Central memory CD8-positive, alpha-beta T cell (primary cell): ENCODE results near the gene CEP112.
"Not testable (repeated sequence)": the region's sequence is repeated elsewhere in the genome, so short reads cannot be mapped to it uniquely, and the experiment has no call there.

ENCODE experiments used
- ATAC-seq: fragments of 150-1000 bp; cut with Tn5 transposase; replicated peaks from 2 replicates; pipeline ENCODE4 v1.10.0; 2022; ENCODE audit warnings: mild to moderate bottlenecking, moderate FRiP score, moderate number of reproducible peaks; ENCODE audit not compliant: poor library complexity, severe bottlenecking; ENCODE audit errors: extremely low read depth
- DNase-seq, 2 donors: peaks; one replicate each; pipeline ENCODE4 v3.0.0; 2021; ENCODE audit warnings: low spot score in 2 of 2
- H3K27ac Mint-ChIP-seq: one replicate; pipeline ENCODE4 v1.8.0; 2022; ENCODE audit warnings: low read depth, mild to moderate bottlenecking, moderate library complexity, mixed read lengths
- H3K27me3 Mint-ChIP-seq: one replicate; pipeline ENCODE4 v1.8.0; 2022; ENCODE audit warnings: mixed read lengths
- H3K36me3 Mint-ChIP-seq: one replicate; pipeline ENCODE4 v1.8.0; 2022; ENCODE audit warnings: mild to moderate bottlenecking, moderate library complexity, mixed read lengths; ENCODE audit not compliant: insufficient read depth
- H3K4me1 Mint-ChIP-seq: one replicate; pipeline ENCODE4 v1.8.0; 2022; ENCODE audit warnings: mixed read lengths
- H3K4me3 Mint-ChIP-seq: one replicate; pipeline ENCODE4 v1.8.0; 2022; ENCODE audit warnings: mild to moderate bottlenecking, moderate library complexity, mixed read lengths
- H3K9me3 Mint-ChIP-seq: one replicate; pipeline ENCODE4 v1.8.0; 2022; ENCODE audit warnings: mixed read lengths

The CEP112 gene

DNA sequence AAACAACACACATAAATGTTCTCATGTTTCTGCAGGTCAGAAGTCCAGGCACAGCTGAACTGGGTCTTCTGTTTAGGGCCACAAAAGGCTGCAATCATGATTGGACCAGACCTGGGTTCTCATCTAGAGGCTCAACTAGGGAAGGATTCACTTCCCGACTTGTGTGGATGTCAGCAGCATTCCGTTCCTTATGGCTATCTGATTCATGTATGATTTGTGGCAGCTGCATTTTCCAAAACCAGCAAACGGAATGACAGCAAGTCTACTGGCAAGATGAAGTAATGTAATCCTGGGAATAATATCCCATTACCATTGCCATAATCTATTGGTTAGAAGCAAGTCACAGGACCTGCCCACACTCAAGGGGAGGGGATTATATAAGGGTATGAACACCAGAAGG is 22.1 kb downstream of the CEP112 start:
- Mint-ChIP-seq H3K4me3 (no peak overlapping the region), H3K36me3 (no peaks in the 10 kb centered on the region), H3K27me3 (no peaks in the 10 kb centered on the region), H3K9me3 (no peaks in the 10 kb centered on the region), H3K27ac (no peak overlapping the region), H3K4me1 (no peaks in the 10 kb centered on the region)
- no peak for ATAC-seq
- no peak for DNase-seq

DNA sequence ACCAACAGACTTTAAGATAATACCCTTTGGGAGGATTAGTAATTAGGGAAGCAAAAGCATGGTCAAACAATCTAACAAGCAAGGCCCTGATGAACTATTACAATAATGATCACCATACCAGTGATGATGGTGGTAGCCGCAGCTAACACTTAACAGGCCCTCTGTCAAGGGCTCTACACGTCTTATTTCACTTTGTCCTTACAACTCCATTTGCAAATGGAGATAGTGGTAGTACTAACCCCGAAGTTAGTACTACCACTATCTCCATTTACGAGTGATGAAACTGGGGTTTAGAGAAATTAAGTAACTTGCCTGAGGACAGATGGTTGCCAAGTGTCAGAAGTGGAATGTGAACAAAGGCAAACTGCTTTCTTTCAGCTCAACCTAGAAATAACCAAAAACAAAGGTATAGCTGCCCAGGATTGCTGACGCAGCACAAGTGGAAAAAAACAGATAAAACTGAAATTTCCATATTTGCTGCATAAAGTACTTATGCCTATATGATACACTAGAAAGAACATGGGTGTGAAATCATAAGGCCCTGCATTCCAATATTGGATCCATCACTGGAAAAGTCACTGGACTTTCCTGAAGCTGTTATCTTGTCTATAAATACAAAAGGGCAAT is 24.6 kb downstream of the CEP112 start:
- Mint-ChIP-seq H3K27ac (no peak overlapping the region), H3K27me3 (no peaks in the 10 kb centered on the region), H3K36me3 (no peaks in the 10 kb centered on the region), H3K9me3 (no peaks in the 10 kb centered on the region), H3K4me1 (no peaks in the 10 kb centered on the region), H3K4me3 (no peak overlapping the region)
- no peak for DNase-seq
- no peak for ATAC-seq

DNA sequence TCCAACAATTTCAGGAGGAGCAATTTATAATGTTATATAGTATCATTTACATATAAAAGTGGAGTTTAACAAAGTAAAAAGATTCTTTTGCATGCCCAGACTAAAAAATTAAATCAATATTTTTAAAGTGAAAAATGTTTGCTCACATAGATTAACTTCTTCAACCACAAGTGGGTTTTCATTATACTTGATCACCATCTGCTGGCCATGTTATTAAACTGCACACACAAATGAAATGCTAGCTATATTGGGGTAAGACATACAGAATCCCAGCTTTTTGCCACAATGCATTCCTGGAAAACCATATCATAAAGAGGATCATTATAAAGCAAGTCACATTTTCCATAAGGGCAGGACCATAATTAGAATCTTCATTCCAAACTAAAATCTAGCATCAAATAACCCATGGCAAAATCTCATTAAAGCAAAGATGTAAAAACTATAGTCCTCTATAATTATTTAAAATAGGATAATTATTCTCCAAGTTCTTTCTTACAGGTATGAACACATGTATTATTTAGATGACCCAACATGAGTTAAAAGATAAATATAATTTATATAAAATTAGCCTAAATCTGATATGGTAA is 26.3 kb downstream of the CEP112 start:
- Mint-ChIP-seq H3K36me3 (no peaks in the 10 kb centered on the region), H3K4me3 (no peak overlapping the region), H3K4me1 (peaks cover 4% of the 10 kb centered on the region), H3K27ac (no peak overlapping the region), H3K9me3 (no peaks in the 10 kb centered on the region), H3K27me3 (no peaks in the 10 kb centered on the region)
- ATAC-seq (no peak), DNase-seq (no peak)

DNA sequence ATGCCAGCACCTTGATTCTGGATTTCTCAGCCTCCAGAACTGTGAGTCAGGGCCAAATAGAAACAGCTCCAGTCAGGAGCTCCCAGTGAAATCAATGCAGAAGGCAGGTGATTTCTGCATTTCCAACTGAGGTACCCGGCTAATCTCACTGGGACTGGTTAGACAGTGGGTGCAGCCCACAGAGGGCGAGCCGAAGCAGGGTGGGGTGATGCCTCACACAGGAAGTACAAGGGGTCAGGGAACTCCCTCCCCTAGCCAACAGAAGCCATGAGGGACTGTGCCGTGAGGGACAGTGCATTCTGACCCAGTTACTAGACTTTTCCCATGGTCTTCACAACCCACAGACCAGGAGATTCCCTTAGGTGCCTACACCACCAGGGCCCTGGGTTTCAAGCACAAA is 36.9 kb downstream of the CEP112 start:
- not testable (repeated sequence) for H3K27ac Mint-ChIP-seq, H3K36me3 Mint-ChIP-seq, H3K4me1 Mint-ChIP-seq, DNase-seq, H3K9me3 Mint-ChIP-seq, ATAC-seq, H3K4me3 Mint-ChIP-seq
- H3K27me3 Mint-ChIP-seq = peaks cover 10% of the 10 kb centered on the region

DNA sequence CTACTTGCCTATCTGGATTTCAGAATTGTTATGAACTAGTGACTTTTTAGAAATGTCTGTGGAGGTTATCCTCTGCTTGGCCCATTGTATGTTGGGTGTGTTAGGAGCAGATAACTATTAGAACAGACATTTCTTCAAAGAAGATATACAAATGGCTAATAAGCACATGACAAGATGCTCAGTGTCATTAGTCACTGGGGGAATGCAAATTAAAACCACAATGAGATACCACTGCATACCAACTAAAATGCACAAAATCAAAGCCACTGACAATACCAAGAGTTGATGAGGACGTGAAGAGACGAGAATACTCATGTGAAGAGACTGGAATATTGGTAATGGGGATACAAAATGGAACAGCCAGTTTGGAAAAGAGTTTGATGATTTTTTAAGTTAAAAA is 39.2 kb downstream of the CEP112 start:
- no peak overlapping the region for H3K27ac Mint-ChIP-seq
- peaks cover 10% of the 10 kb centered on the region for H3K27me3 Mint-ChIP-seq
- ATAC-seq (no peak), DNase-seq (no peak)
- peaks cover 4% of the 10 kb centered on the region for H3K9me3 Mint-ChIP-seq
- no peaks in the 10 kb centered on the region for H3K36me3 Mint-ChIP-seq
- H3K4me1 Mint-ChIP-seq = no peaks in the 10 kb centered on the region
- no peak overlapping the region for H3K4me3 Mint-ChIP-seq

DNA sequence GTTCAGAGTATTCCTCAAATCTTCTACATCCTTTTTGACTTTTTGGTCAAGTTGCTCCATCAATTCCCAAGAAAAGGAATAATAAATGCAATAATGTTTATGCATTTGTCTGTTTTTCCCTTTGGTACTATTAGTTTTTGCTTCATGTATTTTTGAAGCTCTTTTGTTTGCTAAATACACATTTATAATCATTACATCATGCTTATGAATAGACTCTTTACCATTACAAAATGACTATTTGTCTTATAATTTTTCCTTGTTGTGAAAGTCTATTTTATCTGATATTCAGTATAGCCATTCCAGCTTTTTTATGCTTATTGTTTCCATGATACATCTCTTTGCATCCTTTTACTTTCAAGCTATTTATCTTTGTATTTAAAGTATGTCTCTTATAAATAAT is 41.2 kb downstream of the CEP112 start:
- H3K36me3 Mint-ChIP-seq = no peaks in the 10 kb centered on the region
- no peaks in the 10 kb centered on the region for H3K4me1 Mint-ChIP-seq
- ATAC-seq (no peak), DNase-seq (no peak)
- no peak overlapping the region for H3K4me3 Mint-ChIP-seq
- H3K27me3 Mint-ChIP-seq = no peaks in the 10 kb centered on the region
- H3K9me3 Mint-ChIP-seq = no peaks in the 10 kb centered on the region
- no peak overlapping the region for H3K27ac Mint-ChIP-seq

DNA sequence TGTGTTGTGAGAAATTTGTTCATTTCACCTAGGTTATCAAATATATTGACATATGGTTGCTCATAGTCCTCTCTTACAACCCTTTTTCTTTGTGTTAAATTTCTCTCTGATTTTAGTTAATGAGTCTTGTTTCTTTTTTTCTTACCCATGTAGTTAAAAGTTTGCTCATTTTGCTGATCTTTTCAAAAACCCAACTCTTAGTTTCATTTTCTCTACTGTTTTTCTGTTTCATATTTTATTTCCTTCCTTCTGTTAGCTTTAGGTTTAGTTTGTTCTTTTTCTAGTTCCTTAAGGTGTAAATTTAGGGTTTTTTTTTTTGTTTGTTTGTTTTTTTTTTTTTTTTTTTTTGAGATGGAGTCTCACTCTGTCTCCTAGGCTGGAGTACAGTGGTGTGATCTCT is 42.4 kb downstream of the CEP112 start:
- H3K27me3 Mint-ChIP-seq = no peaks in the 10 kb centered on the region
- no peaks in the 10 kb centered on the region for H3K36me3 Mint-ChIP-seq
- no peaks in the 10 kb centered on the region for H3K9me3 Mint-ChIP-seq
- no peaks in the 10 kb centered on the region for H3K4me1 Mint-ChIP-seq
- no peak overlapping the region for H3K27ac Mint-ChIP-seq
- ATAC-seq (no peak), DNase-seq (no peak)
- H3K4me3 Mint-ChIP-seq = no peak overlapping the region

DNA sequence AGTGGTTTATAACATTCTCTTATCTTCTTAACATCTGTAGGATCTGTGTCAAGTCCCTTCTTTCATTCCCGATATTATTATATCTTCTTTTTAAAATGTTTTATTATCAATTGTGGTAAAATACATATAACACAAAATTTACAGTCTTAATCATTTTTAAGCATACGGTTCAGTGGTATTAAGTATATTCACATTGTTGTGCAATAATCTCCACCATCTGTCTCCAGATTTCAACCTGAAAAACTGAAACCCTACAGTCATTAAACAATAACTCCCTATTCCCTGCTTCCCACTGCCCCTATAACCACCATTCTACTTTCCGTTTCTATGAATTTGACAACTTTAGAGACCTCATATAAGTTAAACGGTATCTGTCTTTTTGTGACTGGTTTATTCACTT is 45.5 kb downstream of the CEP112 start:
- Mint-ChIP-seq H3K9me3 (no peaks in the 10 kb centered on the region), H3K27me3 (peaks cover 12% of the 10 kb centered on the region), H3K36me3 (no peaks in the 10 kb centered on the region), H3K4me1 (no peaks in the 10 kb centered on the region), H3K4me3 (no peak overlapping the region), H3K27ac (no peak overlapping the region)
- DNase-seq = no peak
- no peak for ATAC-seq

DNA sequence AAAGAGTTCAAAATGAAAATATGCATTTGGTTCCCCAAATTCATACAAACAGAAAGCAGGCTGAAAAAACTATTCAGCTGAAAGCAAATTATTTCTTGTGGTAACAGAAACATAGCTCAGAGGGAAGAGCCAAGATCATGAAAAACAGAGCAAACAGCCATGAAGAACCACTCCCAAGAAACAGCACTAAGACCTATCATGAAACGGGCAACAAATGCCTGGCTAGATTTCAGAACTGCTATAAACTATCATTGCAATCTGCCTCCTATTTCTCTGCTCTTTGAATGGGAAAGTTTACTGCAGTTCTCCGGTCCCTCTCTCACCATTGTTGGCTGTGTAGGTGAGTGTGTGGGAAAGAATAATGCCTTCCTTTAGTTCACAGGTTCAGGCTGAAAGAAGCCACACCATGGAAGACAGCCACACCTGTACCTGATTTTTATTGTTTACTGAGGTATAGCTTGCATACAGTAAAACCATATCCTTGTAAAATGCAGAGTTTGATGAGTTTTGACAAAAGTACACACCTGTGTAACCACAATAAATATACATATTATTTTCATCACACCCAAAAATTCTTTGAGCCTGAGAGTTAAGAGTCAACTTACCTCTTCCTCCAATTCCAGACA is 48.2 kb downstream of the CEP112 start:
- H3K27ac Mint-ChIP-seq = no peak overlapping the region
- H3K36me3 Mint-ChIP-seq = no peaks in the 10 kb centered on the region
- H3K27me3 Mint-ChIP-seq = peaks cover 12% of the 10 kb centered on the region
- no peaks in the 10 kb centered on the region for H3K4me1 Mint-ChIP-seq
- H3K9me3 Mint-ChIP-seq = no peaks in the 10 kb centered on the region
- ATAC-seq (no peak), DNase-seq (no peak)
- no peak overlapping the region for H3K4me3 Mint-ChIP-seq

DNA sequence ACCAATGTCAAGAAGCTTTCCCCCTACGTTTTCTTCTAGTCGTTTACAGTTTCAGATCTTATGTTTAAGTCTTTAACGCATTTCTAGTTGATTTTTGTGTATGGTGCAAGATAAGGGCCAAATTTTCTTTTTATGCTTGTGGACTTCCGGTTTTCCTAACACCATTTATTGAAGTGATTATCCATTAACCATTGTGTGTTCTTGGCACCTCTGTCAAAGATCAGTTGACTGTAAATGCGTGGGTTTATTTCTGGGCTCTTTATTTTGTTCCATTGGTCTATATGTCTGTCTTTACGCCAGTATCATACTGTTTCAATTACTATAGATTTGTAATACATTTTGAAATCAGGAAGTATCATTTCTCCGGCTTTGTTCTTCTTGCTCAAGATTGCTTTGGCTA is 49.5 kb downstream of the CEP112 start:
- no peaks in the 10 kb centered on the region for H3K36me3 Mint-ChIP-seq
- no peak overlapping the region for H3K4me3 Mint-ChIP-seq
- H3K27ac Mint-ChIP-seq = no peak overlapping the region
- H3K9me3 Mint-ChIP-seq = no peaks in the 10 kb centered on the region
- DNase-seq (no peak), ATAC-seq (no peak)
- no peaks in the 10 kb centered on the region for H3K4me1 Mint-ChIP-seq
- peaks cover 12% of the 10 kb centered on the region for H3K27me3 Mint-ChIP-seq

DNA sequence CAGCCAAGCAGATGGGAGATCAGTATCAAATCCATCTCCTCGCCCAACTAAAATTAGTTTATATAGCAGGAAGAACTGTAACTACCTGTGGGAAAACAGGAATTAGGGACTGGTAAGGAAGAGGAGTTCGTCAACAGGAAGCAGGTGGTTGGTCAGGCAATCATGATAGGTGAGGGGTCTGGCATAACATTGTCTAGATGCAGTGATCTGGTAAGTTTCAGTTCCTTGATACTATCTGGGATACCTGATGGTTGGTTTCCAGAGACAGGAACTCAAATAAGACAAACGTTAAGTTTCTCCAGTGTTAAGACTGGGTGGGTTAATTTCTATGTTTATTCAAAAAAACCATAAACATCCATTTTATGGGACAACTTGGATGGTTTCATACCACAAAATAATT is 53.8 kb downstream of the CEP112 start:
- Mint-ChIP-seq H3K27me3 (peaks cover 11% of the 10 kb centered on the region), H3K4me1 (no peaks in the 10 kb centered on the region), H3K9me3 (no peaks in the 10 kb centered on the region), H3K4me3 (no peak overlapping the region), H3K27ac (no peak overlapping the region), H3K36me3 (no peaks in the 10 kb centered on the region)
- no peak for DNase-seq
- no peak for ATAC-seq

DNA sequence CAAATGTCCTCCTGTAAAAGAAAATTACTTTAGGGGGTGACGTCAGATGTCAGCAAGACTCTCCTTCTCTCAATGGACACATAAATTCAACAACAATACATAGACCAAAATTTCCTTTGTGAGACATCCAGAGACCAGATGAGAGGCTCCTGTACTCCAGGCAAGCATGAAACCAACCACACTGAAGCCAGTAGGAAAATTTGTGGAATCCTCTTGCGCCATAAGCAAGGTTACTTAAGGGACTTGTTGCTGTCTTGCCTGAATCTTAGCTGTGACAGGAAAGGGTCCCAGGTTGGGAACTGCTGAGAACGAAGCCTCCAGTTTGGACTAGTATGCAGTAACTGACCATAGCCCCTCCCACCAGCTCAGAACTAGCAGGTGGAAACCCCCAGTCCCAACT is 56.0 kb downstream of the CEP112 start:
- no peaks in the 10 kb centered on the region for H3K36me3 Mint-ChIP-seq
- ATAC-seq = no peak
- H3K4me1 Mint-ChIP-seq = no peaks in the 10 kb centered on the region
- no peak overlapping the region for H3K4me3 Mint-ChIP-seq
- no peak overlapping the region for H3K27ac Mint-ChIP-seq
- no peaks in the 10 kb centered on the region for H3K9me3 Mint-ChIP-seq
- no peaks in the 10 kb centered on the region for H3K27me3 Mint-ChIP-seq
- no peak for DNase-seq

DNA sequence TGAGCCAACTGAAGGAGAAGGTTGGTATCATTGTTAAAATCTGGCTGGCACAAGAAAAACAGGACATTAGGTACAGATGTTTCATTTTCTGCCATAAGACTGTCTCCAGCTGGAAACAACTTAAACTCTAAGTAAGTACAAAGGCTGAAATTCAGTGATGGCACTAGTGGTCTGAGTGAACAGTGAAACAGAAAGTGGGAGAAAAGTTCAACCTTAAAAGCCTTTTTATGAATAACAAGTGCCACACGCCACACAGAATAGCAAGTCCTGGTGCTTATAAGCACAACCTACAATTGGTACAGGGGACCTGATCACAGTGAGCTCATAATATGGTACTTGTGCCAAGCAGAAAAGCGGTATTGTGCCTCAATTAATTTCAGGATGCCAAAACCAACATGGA is 56.7 kb downstream of the CEP112 start:
- Mint-ChIP-seq H3K4me3 (no peak overlapping the region), H3K4me1 (no peaks in the 10 kb centered on the region), H3K36me3 (no peaks in the 10 kb centered on the region), H3K27me3 (no peaks in the 10 kb centered on the region), H3K27ac (no peak overlapping the region), H3K9me3 (no peaks in the 10 kb centered on the region)
- ATAC-seq (no peak), DNase-seq (no peak)
